Measurements from ENCODE around the gene RDH14. TPM values are rescaled to one million over a fixed set of nuclear protein-coding genes. Genes with fewer than 3 reads are reported as not detected.

RDH14 gene
- total RNA-seq, 6 experiments from 2014 or later, result 9.2 to 21.5 (median 12.8) TPM

DNA sequence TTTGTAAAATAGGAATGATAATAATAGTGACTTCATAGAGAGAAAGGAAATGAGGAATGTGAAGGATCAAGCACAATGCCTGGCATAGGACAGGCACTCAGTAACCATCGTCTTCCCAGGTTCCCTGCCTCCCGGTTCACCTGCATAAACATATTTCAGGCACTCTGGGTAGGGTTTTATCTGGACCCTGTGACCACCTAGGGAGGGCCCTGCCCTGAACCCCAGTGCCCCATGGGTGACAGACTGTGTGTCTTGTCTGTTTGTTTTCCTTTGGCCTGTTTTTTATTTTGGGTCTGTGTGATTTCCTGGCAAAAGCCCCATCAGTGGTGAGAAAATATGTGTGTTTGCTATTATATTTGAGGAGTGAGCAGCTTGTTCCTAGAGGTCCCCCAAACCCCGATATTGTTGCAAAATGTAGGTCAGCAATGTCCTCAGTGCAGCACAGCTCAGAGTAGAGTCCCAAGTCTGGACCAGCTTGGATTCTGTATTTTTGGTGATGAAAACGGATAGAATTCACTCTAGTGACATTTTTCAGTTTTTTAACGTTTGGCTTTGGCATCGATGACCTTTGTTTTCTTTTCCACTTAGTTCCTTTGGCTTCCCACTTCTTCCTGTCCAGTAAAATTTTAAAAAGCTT is 38.5 kb upstream of the RDH14 start:
- 23% methylated on average over 6 of the region's 6 CpGs for WGBS (ENCODE audit: insufficient coverage, low coverage, low lambda C conversion rate, missing lambda C conversion rate)
- Histone ChIP-seq H3K27ac (peak overlapping the region; percentile 8 to 30 (median 10)), H3K4me1 (peaks cover 0 to 44% (median 19%) of the 10 kb centered on the region in 4 donors), H3K9me3 (no peaks in the 10 kb centered on the region), H3K36me3 (no peaks in the 10 kb centered on the region), H3K27me3 (no peaks in the 10 kb centered on the region), H3K4me3 (no peak overlapping the region)
- DNase-seq (peak in 1 of 3 donors; percentile 24), ATAC-seq (peak; percentile 47 to 66 (median 57))
- intact Hi-C loops (cut with DNase I), result no loop called here
- TF ChIP-seq CTCF (IDR thresholded peaks at IDR 0.05) (no peak), POLR2A (IDR thresholded peaks at IDR 0.05) (no peak)

DNA sequence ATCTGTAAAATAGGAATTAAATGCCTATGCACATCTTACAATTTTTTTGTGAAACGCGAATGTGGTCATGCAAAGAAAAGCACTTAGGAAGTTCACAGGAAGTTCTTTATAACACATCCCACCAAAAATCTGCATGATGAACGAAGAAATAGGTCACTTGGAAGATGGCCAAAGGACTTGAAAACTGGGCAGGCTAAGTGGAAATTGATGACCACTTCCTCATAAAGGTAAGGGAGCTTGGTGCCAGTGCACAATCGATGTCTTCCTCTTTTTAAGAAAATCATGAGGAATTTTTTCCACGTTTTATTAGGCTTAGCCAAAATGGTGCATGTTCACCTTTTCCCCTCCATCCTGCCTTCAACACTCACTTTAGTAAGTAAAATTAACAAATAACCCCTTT is 37.2 kb upstream of the RDH14 start:
- peaks cover 0 to 39% (median 19%) of the 10 kb centered on the region in 4 donors for H3K4me1 ChIP-seq
- WGBS (ENCODE audit: insufficient coverage, low coverage, low lambda C conversion rate, missing lambda C conversion rate), result 14% methylated on average over 5 of the region's 5 CpGs
- DNase-seq (no peak), ATAC-seq (peak in 3 of 4 donors; percentile 12 to 31 (median 13))
- H3K27me3 ChIP-seq, result no peaks in the 10 kb centered on the region
- H3K4me3 ChIP-seq, result no peak overlapping the region
- no peaks in the 10 kb centered on the region for H3K36me3 ChIP-seq
- TF ChIP-seq CTCF (IDR thresholded peaks at IDR 0.05) (no peak), POLR2A (IDR thresholded peaks at IDR 0.05) (no peak)
- no peaks in the 10 kb centered on the region for H3K9me3 ChIP-seq
- intact Hi-C loops (cut with DNase I), result no loop called here
- peak overlapping the region in 1 of 3 donors; percentile 9 for H3K27ac ChIP-seq

DNA sequence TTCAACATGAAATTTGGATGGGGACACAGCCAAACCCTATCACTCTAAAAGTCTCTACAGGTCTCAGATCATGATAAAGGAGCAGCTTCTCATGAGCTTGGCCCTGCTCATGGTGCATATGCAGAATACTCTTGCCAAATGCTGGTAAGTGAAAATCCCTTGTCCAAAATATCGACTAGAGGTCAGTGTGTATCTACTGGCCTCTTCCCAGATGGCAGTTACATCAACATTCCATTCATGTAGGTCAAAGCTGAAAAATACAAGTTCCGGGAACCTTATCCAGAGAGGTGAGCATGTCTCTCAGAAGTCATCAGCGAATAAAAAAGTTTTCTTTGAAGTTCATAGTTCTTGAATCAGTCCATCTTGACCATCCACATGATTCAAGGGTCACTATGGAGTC is 36.5 kb upstream of the RDH14 start:
- H3K27ac ChIP-seq, result peak overlapping the region in 2 of 3 donors; percentile 16 to 56
- no peaks in the 10 kb centered on the region for H3K9me3 ChIP-seq
- 22% methylated on average over 3 of the region's 3 CpGs for WGBS (ENCODE audit: insufficient coverage, low coverage, low lambda C conversion rate, missing lambda C conversion rate)
- H3K27me3 ChIP-seq, result no peaks in the 10 kb centered on the region
- ATAC-seq (peak; percentile 72 to 88 (median 83)), DNase-seq (peak in 1 of 3 donors; percentile 63)
- H3K36me3 ChIP-seq, result no peaks in the 10 kb centered on the region
- no peak overlapping the region for H3K4me3 ChIP-seq
- peaks cover 0 to 39% (median 19%) of the 10 kb centered on the region in 4 donors for H3K4me1 ChIP-seq
- intact Hi-C loops (cut with DNase I), result no loop called here
- TF ChIP-seq CTCF (IDR thresholded peaks at IDR 0.05) (no peak), POLR2A (IDR thresholded peaks at IDR 0.05) (no peak)

DNA sequence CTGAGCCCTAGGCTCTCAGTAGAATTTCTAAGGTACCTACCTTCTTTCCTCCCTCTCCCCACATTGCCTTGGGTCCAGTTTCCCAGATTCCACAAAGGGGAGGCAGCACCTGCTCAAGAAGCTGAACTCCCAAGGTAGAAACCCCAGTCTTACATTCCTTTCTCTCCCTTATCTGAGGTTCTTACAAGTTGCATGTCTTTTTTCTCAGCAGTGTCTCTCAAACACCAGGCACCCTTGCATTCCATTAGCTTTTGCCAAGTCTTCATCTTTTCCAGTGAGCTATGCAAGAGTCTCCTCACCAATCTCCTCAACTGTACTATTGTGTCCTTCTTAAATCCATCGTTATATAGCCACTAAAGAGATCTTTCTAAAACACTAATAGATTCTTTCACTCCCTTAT is 33.0 kb upstream of the RDH14 start:
- intact Hi-C loops (cut with DNase I), result no loop called here
- H3K4me3 ChIP-seq, result no peak overlapping the region
- H3K9me3 ChIP-seq, result no peaks in the 10 kb centered on the region
- no peak for ATAC-seq
- H3K27me3 ChIP-seq, result no peaks in the 10 kb centered on the region
- 93% methylated on average over 1 of the region's 1 CpG for WGBS (ENCODE audit: insufficient coverage, low coverage, low lambda C conversion rate, missing lambda C conversion rate)
- H3K27ac ChIP-seq, result no peak overlapping the region
- DNase-seq, result no peak
- H3K4me1 ChIP-seq, result peaks cover 0 to 18% (median 6%) of the 10 kb centered on the region in 4 donors
- H3K36me3 ChIP-seq, result no peaks in the 10 kb centered on the region
- TF ChIP-seq POLR2A (IDR thresholded peaks at IDR 0.05), result no peak

DNA sequence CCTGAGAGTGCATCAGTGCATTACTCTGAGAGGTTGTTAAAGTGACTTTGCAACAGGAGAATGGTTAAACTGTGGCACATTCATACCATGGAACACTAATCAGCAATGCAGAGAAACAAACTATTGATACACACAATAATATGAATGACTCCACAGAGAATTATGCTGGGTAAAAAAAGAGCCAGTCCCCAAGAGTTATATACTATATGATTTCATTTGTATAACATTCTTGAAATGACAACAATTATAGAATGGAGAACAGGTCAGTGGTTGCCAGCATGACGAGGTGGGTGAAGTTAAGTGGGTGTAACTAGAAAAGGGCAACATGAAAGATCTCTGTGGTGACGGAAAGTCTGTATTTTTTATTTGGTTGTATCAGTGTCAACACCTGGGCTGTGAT is 31.9 kb upstream of the RDH14 start:
- H3K36me3 ChIP-seq, result no peaks in the 10 kb centered on the region
- DNase-seq, result no peak
- 79% methylated on average over 2 of the region's 2 CpGs for WGBS (ENCODE audit: insufficient coverage, low coverage, low lambda C conversion rate, missing lambda C conversion rate)
- TF ChIP-seq CTCF (IDR thresholded peaks at IDR 0.05) (no peak), POLR2A (IDR thresholded peaks at IDR 0.05) (no peak)
- peaks cover 0 to 7% (median under 1%) of the 10 kb centered on the region in 4 donors for H3K4me1 ChIP-seq
- H3K4me3 ChIP-seq, result no peak overlapping the region
- no peak for ATAC-seq
- no peak overlapping the region for H3K27ac ChIP-seq
- H3K9me3 ChIP-seq, result no peaks in the 10 kb centered on the region
- H3K27me3 ChIP-seq, result no peaks in the 10 kb centered on the region
- intact Hi-C loops (cut with DNase I), result no loop called here
